ENCODE data around the gene DDB1.

Gene DDB1

GRCh38 chr11:61294717-61295595 lies 37.9 kb downstream of the DDB1 start, which contains the start of gene VWCE:
VWCE (minus strand) TSS chr11:61295316; CDS start chr11:61295037, 279 bp downstream.
- peak; percentile 93 for DNase-seq (ENCODE audit: low spot score)

- peak; percentile 86 for DNase-seq (ENCODE audit: low spot score)
Observed at GRCh38 chr11:61293867-61294716, 38.8 kb downstream of the DDB1 start.

GRCh38 chr11:61292356-61292755 lies 40.5 kb downstream of the DDB1 start:
- no peak for DNase-seq (ENCODE audit: low spot score)

- no peak for DNase-seq (ENCODE audit: low spot score)
Observed at GRCh38 chr11:61290905-61291690, 41.8 kb downstream of the DDB1 start.

- no peak for DNase-seq (ENCODE audit: low spot score)
Observed at GRCh38 chr11:61287338-61287977, 45.4 kb downstream of the DDB1 start.

- DNase-seq (ENCODE audit: low spot score) = no peak
Observed at GRCh38 chr11:61283613-61284012, 49.3 kb downstream of the DDB1 start.

- DNase-seq (ENCODE audit: low spot score) = no peak
Observed at GRCh38 chr11:61281581-61282250, 51.2 kb downstream of the DDB1 start.

GRCh38 chr11:61280883-61281580 lies 51.9 kb downstream of the DDB1 start:
- DNase-seq (ENCODE audit: low spot score) = no peak

GRCh38 chr11:61279934-61280659 lies 52.8 kb downstream of the DDB1 start:
- no peak for DNase-seq (ENCODE audit: low spot score)

- no peak for DNase-seq (ENCODE audit: low spot score)
Observed at GRCh38 chr11:61278001-61278470, 54.9 kb downstream of the DDB1 start.

- DNase-seq (ENCODE audit: low spot score) = no peak
Observed at GRCh38 chr11:61277186-61278000, 55.5 kb downstream of the DDB1 start.

GRCh38 chr11:61275191-61275590 lies 57.7 kb downstream of the DDB1 start:
- DNase-seq (ENCODE audit: low spot score) = no peak

- DNase-seq (ENCODE audit: low spot score) = no peak
Observed at GRCh38 chr11:61274084-61274483, 58.8 kb downstream of the DDB1 start.

GRCh38 chr11:61273178-61274078 lies 59.5 kb downstream of the DDB1 start:
- no peak for DNase-seq (ENCODE audit: low spot score)

- DNase-seq (ENCODE audit: low spot score) = no peak
Observed at GRCh38 chr11:61272731-61273130, 60.2 kb downstream of the DDB1 start.

GRCh38 chr11:61270354-61271076 lies 62.4 kb downstream of the DDB1 start:
- no peak for DNase-seq (ENCODE audit: low spot score)
